ENCODE data around the gene ADAMTS19.

- TF ChIP-seq CTCF (IDR thresholded peaks at IDR 0.05) = no peak
- TF ChIP-seq POLR2A (IDR thresholded peaks at IDR 0.05) = no peak
Measured at GRCh38 chr5:129461711-129462332, 1.7 kb downstream of the ADAMTS19 start.
